ENCODE data around the gene ZCCHC8. TPM values are rescaled to one million over a fixed set of nuclear protein-coding genes. Genes with fewer than 3 reads are reported as not detected.
"Not testable (repeated sequence)": the region's sequence is repeated elsewhere in the genome, so short reads cannot be mapped to it uniquely, and the experiment has no call there.

Gene ZCCHC8
- total RNA-seq, 1 experiment from 2014 or later: 40.4 TPM

- peaks cover 10% of the 10 kb centered on the region for H3K4me1 ChIP-seq (ENCODE audit: insufficient read depth, low read length, poor library complexity, severe bottlenecking)
- H3K4me3 ChIP-seq (ENCODE audit: low read depth, low read length, poor library complexity, severe bottlenecking): no peak overlapping the region
- no TSS peak for BruUV-seq (replicated peaks)
- no peaks in the 10 kb centered on the region for H3K27me3 ChIP-seq (replicated peaks; ENCODE audit: insufficient read depth, low read depth, low read length, poor library complexity)
- ChIA-PET CTCF (no interaction called here), POLR2A (ENCODE audit: low non-redundant PET) (no interaction called here)
- no peak for TF ChIP-seq CTCF (conservative IDR thresholded peaks at IDR 0.05; ENCODE audit: low read depth, low read length)
- no peak for TF ChIP-seq EZH2 (IDR thresholded peaks at IDR 0.05; ENCODE audit: borderline replicate concordance, low read depth, low read length, poor library complexity, severe bottlenecking)
- intact Hi-C loops (cut with micrococcal nuclease; ENCODE audit: unreplicated experiment): no loop called here
- no peak overlapping the region for H3K27ac ChIP-seq (ENCODE audit: low read depth, low read length, poor library complexity, severe bottlenecking)
- H3K9me3 ChIP-seq (ENCODE audit: low read depth, low read length, poor library complexity, severe bottlenecking): no peaks in the 10 kb centered on the region
- H3K36me3 ChIP-seq (ENCODE audit: insufficient read depth, low read length, poor library complexity, severe bottlenecking): peaks cover 34% of the 10 kb centered on the region
- no peak for DNase-seq (ENCODE audit: low spot score)
Observed at GRCh38 chr12:122495258-122495657, 5.5 kb downstream of the ZCCHC8 start.

GRCh38 chr12:122493222-122493621 lies 7.5 kb downstream of the ZCCHC8 start:
- H3K27ac ChIP-seq (ENCODE audit: low read depth, low read length, poor library complexity, severe bottlenecking); intact Hi-C loops (cut with micrococcal nuclease; ENCODE audit: unreplicated experiment); DNase-seq (ENCODE audit: low spot score); H3K4me1 ChIP-seq (ENCODE audit: insufficient read depth, low read length, poor library complexity, severe bottlenecking); H3K9me3 ChIP-seq (ENCODE audit: low read depth, low read length, poor library complexity, severe bottlenecking); BruUV-seq (replicated peaks); CTCF ChIA-PET; POLR2A ChIA-PET (ENCODE audit: low non-redundant PET); H3K27me3 ChIP-seq (replicated peaks; ENCODE audit: insufficient read depth, low read depth, low read length, poor library complexity); H3K4me3 ChIP-seq (ENCODE audit: low read depth, low read length, poor library complexity, severe bottlenecking): not testable (repeated sequence)
- H3K36me3 ChIP-seq (ENCODE audit: insufficient read depth, low read length, poor library complexity, severe bottlenecking): peaks cover 53% of the 10 kb centered on the region

- H3K27me3 ChIP-seq (replicated peaks; ENCODE audit: insufficient read depth, low read depth, low read length, poor library complexity): no peaks in the 10 kb centered on the region
- ChIA-PET CTCF (no interaction called here), POLR2A (ENCODE audit: low non-redundant PET) (no interaction called here)
- intact Hi-C loops (cut with micrococcal nuclease; ENCODE audit: unreplicated experiment): no loop called here
- TF ChIP-seq EZH2 (IDR thresholded peaks at IDR 0.05; ENCODE audit: borderline replicate concordance, low read depth, low read length, poor library complexity, severe bottlenecking) (no peak), CTCF (conservative IDR thresholded peaks at IDR 0.05; ENCODE audit: low read depth, low read length) (no peak)
- no TSS peak for BruUV-seq (replicated peaks)
- H3K4me3 ChIP-seq (ENCODE audit: low read depth, low read length, poor library complexity, severe bottlenecking): no peak overlapping the region
- no peak overlapping the region for H3K27ac ChIP-seq (ENCODE audit: low read depth, low read length, poor library complexity, severe bottlenecking)
- no peaks in the 10 kb centered on the region for H3K4me1 ChIP-seq (ENCODE audit: insufficient read depth, low read length, poor library complexity, severe bottlenecking)
- peaks cover 62% of the 10 kb centered on the region for H3K36me3 ChIP-seq (ENCODE audit: insufficient read depth, low read length, poor library complexity, severe bottlenecking)
- no peak for DNase-seq (ENCODE audit: low spot score)
- H3K9me3 ChIP-seq (ENCODE audit: low read depth, low read length, poor library complexity, severe bottlenecking): no peaks in the 10 kb centered on the region
Observed at GRCh38 chr12:122491991-122492390, 8.7 kb downstream of the ZCCHC8 start.

- ChIA-PET CTCF (no interaction called here), POLR2A (ENCODE audit: low non-redundant PET) (interaction anchor here (0.7 kb wide), 1 partner anchor 84 kb away, joined by 7 read pairs; no protein-coding TSS in a partner anchor)
- Histone ChIP-seq H3K9me3 (ENCODE audit: low read depth, low read length, poor library complexity, severe bottlenecking) (no peaks in the 10 kb centered on the region), H3K27me3 (replicated peaks; ENCODE audit: insufficient read depth, low read depth, low read length, poor library complexity) (no peaks in the 10 kb centered on the region), H3K4me3 (ENCODE audit: low read depth, low read length, poor library complexity, severe bottlenecking) (no peak overlapping the region), H3K27ac (ENCODE audit: low read depth, low read length, poor library complexity, severe bottlenecking) (no peak overlapping the region), H3K4me1 (ENCODE audit: insufficient read depth, low read length, poor library complexity, severe bottlenecking) (no peaks in the 10 kb centered on the region), H3K36me3 (ENCODE audit: insufficient read depth, low read length, poor library complexity, severe bottlenecking) (peaks cover 80% of the 10 kb centered on the region)
- intact Hi-C loops (cut with micrococcal nuclease; ENCODE audit: unreplicated experiment): no loop called here
- no peak for TF ChIP-seq CTCF (conservative IDR thresholded peaks at IDR 0.05; ENCODE audit: low read depth, low read length)
- no peak for TF ChIP-seq EZH2 (IDR thresholded peaks at IDR 0.05; ENCODE audit: borderline replicate concordance, low read depth, low read length, poor library complexity, severe bottlenecking)
- no peak for DNase-seq (ENCODE audit: low spot score)
- BruUV-seq (replicated peaks): no TSS peak
Observed at GRCh38 chr12:122489038-122489437, 11.7 kb downstream of the ZCCHC8 start.

GRCh38 chr12:122487807-122488206 lies 12.9 kb downstream of the ZCCHC8 start:
- H3K9me3 ChIP-seq (ENCODE audit: low read depth, low read length, poor library complexity, severe bottlenecking); intact Hi-C loops (cut with micrococcal nuclease; ENCODE audit: unreplicated experiment); BruUV-seq (replicated peaks): not testable (repeated sequence)

More at GRCh38 chr12:122487807-122488206, 12.9 kb downstream of the ZCCHC8 start:
- CTCF ChIA-PET; H3K27ac ChIP-seq (ENCODE audit: low read depth, low read length, poor library complexity, severe bottlenecking); H3K4me1 ChIP-seq (ENCODE audit: insufficient read depth, low read length, poor library complexity, severe bottlenecking); DNase-seq (ENCODE audit: low spot score); POLR2A ChIA-PET (ENCODE audit: low non-redundant PET); H3K4me3 ChIP-seq (ENCODE audit: low read depth, low read length, poor library complexity, severe bottlenecking); H3K27me3 ChIP-seq (replicated peaks; ENCODE audit: insufficient read depth, low read depth, low read length, poor library complexity): not testable (repeated sequence)
- H3K36me3 ChIP-seq (ENCODE audit: insufficient read depth, low read length, poor library complexity, severe bottlenecking): peaks cover 86% of the 10 kb centered on the region
